Esophagus muscularis mucosa (tissue), 4 donors: ENCODE results near the gene GUCA2A.

Experiments used
- CTCF ChIP-seq, 3 experiments: fragments of 200-600 bp in 2 of 3; fragments of 450-650 bp in 1 of 3; sonication (generic) in 2 of 3; IDR thresholded peaks; one replicate each; pipeline ENCODE4 v1.5.1; 2017 to 2019; ENCODE audit warnings: antibody characterized with exemption in 3 of 3, mild to moderate bottlenecking in 2 of 3, moderate library complexity in 1 of 3
- EP300 ChIP-seq: sonication (generic); formaldehyde crosslinking; IDR thresholded peaks from one replicate; pipeline ENCODE4 v1.6.1; 2017; ENCODE audit warnings: antibody characterized with exemption
- POLR2A ChIP-seq: fragments of 450-650 bp; IDR thresholded peaks from one replicate; pipeline ENCODE4 v1.6.1; 2017; ENCODE audit warnings: antibody characterized with exemption, moderate library complexity, mild to moderate bottlenecking, low read depth

DNA sequence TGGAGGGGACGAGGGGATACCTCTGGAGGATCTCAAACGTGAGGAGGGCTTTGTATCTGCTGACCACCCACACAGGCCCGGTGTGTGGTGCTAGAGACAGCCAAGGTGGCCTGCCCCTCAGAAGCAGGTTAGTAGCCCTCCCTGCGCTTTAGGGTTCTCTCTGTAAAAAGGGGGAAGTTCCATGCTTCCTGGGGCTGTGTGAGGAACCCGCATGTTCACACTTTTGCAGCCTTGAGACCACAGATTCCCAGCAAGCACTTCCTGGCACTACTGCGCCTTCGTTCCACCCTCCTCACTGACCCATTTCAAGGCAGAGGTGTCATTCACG, 19.2 kb downstream of the GUCA2A start:
- TF ChIP-seq POLR2A (no peak), CTCF (IDR thresholded peaks at IDR 0.05) (no peak), EP300 (no peak)
